ENCODE results near the gene TPK1.

TPK1 gene

DNA sequence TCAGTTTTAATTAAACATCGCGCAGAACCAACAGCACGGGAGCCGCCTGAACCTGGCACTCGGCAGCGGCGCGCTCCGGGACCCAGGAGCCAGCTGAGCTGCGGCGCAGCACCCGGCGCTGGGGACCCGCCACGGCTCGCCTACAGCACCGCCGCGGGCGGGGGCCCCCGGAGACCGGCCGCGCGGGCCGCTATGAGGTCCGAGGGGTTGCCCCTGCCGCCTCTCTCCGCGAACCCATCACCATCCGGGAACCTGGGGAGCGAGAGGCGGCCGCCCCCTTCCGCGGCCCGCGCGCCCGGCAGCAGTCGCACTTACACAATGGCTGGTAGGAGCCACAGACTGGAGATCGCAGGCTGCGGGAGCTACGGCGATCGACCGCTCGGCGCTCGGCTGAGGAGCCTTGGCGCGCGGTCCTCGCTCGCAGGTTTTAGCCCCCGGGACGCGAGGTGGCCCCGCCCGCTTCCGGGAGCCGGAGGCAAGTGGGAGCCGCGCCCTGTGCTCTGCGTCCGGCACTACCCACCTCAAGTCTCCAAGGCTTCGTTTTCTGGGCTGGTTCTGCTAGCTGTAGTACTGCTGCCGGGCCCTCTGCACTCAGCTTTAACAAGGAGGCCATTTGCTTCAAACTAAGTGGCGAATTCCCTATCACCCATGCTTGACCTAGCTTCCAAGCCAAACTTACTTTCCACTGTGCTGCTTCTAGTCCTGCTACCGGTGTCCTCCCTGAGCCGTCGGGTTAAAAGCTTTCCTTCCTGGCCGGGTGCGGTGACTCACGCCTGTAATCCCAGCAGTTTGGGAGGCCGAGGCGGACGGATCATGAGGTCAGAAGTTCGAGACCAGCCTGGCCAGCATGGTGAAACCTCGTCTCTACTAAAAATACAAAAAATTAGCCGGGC is at the start of gene TPK1:
TPK1 (minus strand) TSS at position 402 of the 893 bp plus-strand sequence. CDS start 451 bp downstream, outside the sequence.
- DNase-seq (ENCODE audit: low read depth) = peak; percentile 59

DNA sequence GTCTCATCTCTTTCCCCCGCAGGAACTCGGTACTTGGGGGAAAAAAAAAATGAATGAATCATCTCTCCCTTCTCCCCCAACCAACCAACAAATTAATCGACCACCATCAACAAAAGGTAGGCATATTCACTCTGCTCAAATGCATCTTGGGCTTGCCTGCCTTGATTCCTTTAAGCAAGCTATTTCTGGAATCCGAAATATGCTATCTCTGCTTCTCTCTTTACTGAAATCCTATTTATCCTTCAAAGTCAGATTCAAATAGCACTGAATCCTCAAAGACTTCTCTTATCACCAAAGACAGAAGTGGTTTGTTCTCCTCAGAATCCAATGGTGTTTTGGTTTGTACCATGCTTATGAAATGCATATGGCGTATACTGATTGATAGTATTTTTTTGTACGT is 49.6 kb upstream of the TPK1 start:
- no peak for DNase-seq (ENCODE audit: low read depth)

DNA sequence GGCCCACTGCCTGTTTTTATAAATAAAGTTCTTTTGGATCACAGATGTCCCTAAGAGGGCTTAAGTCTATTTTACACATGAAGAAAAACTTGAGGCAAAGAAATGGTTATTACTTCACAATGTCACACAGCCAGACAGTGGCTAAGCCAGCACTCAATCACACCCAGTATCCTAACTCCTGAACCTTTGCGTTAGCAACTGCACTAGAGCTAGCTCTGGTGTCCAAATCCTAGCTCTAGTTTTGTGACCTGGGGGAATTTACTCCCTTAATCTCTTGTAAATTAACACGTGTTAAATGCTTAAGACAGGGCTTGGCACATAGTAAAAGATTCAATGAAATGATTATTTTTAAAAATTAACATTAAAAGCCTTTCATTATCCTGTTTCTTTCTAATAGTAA is 49.0 kb upstream of the TPK1 start:
- DNase-seq (ENCODE audit: low read depth) = no peak

DNA sequence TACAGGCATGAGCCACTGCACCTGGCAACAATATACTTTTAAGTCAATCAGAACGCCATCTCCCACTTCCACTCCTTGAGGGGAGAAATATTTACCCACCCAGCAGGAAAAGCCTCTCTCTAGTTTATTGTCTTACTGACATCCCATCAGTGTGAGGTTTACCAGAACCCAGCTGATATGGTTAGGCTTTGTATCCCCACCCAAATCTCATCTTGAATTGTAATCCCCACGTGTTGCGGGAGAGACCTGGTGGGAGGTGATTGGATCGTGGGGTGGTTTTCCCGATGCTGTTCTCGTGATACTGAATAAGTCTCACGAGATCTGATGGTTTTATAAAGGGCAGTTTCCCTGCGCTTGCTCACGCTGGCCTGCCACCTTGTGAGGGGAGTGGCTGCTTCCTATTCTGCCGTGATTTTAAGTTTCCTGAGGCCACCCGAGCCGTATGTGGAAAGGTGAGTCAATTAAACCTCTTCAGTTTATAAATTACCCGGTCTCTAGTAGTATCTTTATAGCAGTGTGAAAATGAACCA is 37.5 kb upstream of the TPK1 start:
- DNase-seq (ENCODE audit: low read depth) = no peak

DNA sequence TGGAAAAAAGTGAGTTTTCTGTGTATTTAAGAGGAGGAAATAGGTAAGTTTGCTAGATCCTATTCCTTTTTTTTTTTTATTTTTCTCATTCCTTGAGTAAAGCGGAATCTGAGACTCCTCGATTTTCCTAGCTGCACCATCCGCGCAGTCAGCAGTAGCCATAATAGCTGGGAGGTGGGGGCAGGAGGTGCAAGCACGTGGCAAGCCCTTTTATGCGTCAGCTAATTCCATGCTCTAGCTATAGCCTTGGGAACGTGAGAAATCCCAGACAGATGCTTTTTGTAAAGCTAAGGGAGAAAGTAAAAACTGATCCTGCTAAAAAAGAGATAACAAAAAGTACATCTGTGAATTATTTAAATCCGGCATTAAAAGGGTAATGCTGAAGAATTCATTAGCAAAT is 33.2 kb upstream of the TPK1 start:
- DNase-seq (ENCODE audit: low read depth) = no peak

DNA sequence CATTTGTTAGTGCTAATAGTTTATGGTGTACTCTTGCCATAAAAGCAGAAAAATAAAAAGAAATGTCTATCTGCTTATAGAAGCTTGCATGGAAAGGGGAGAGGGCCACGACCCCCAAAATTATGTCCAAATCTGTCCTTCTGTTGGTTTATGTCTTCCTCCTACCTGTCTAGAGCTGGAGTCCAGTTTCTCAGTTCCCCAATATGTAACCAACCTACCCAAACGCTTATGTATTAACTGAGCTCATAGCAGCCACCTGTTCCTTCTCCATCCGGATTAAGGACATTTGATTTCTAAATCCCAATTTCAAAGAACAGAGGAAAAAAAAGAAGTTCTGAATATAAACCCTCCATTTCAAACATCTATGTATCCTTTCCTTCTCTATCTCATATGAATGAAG is 30.3 kb upstream of the TPK1 start:
- no peak for DNase-seq (ENCODE audit: low read depth)

DNA sequence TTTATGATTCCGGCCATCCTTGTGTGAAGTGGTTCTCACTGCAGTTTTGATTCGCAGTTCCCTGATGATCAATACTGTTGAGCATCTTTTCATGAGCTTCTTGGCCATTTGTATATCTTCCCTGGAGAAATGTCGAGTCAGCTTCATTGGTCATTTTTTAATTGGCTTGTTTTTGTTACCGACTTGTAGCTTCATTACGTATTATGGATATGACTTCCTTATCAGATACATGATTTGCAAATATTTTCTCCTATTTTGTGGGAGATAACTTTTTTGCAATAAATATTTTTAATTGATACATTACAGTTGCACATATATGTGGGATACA is 27.4 kb upstream of the TPK1 start:
- no peak for DNase-seq (ENCODE audit: low read depth)

DNA sequence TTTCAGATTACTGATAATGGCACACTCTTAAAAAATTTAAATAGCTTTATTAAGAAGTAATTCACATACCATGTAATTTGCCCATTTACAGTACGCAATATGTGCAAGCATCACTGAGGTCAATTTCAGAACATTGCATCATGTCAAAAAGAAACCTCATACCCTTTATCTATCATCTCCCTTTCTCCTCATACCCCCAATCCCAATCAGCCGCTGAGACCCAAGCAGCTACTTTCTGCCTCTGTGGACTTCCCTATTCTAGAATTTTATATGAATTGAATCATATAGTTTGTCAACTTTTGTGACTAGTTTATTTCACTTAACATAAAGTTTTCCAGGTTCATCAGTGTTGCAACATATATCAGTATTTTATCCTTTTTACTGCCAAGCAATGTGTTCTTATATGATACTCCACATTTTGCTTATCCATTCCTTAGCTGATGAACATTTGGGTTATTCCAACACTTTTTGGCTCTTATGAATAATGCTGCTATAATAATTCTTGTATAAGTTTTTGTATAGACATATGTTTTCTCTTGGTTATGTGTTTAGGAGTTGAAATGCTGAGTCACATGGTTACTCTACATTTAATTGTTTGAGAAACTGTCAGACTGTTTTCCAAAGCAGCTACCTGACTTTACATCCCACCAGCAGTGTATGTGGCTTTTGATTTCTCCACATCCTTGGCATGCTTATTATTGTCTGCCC is 26.9 kb upstream of the TPK1 start:
- no peak for DNase-seq (ENCODE audit: low read depth)

DNA sequence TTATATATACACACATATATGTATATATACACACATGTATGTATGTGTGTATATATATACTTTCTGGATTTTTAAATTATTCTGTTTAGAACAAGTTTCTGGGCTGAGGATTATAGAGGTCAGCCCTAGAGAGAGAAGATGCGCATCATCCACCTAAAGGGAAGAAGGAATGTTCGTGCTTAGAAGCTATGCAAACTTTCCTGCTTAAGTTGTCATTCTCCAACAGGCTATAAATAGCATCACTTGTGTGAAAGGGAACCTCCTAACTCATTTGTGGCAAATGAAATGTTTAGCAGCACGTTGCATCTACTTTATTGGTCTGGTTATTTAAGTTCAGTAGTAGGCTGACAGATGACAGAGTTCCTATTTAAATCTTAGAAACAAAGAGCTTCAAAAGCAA is 23.9 kb upstream of the TPK1 start:
- DNase-seq (ENCODE audit: low read depth) = no peak

DNA sequence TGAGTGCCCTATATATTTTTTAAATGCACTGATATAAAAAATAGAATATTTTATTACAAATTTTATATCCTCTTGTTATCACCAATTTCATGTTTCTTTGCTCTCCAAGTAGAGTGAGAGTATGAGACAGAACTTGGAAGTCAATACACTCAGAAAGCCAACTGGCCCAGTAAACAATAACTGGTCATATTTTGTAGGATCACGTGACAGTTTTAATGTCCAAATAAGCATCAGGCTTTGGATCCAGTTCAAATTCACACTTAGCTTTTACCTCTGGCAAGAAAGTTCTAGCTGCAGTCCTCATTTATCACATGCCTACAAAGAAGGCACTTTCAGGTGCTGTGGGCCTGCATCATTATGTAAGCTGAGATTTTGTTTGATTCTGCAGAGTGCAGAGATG is 21.6 kb upstream of the TPK1 start:
- DNase-seq (ENCODE audit: low read depth) = no peak

DNA sequence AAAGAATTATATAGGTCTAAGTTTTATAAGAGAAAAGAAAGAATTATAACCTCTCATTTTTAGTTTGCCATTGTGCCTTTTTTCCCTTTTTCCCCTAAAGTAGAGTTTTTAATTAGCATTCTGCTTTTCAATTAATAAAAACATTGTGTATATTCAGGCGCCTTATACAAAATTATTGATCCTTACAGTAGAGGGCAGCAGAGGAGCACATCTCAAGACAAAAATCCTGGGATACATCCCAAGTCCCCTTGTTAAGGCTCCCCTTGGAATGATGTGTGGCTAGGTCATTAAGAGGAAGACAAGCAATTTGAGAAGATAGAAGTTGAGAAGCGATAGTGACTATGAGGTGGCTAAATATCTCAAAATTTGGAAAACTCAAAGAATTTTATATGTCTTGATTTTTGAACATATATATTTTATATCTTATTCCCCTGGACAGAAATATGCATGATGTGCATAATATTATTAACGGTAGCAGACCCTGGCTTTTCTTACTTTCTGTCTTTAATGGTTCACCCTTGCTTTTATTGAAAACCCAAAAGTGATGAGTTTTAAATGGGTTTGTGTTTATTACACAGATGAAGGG is 19.1 kb upstream of the TPK1 start:
- DNase-seq (ENCODE audit: low read depth) = no peak

DNA sequence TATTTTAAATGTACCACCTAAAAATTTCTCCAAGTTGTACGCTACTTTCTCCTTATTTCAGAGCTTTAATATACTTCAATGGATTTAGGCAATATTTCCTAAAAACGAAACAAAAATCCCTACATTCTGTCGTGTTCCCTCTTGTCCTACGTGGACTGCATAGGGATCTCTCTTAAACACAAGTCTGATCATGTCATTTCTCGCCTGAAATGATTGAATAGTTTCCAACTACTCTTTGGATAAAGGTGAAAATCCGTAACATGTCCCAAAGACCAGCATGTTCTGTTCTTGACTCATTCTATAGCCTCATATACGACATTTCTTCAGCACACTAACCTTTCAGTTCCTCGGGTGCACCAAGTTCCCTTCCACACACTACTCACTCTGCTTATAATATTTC is 17.7 kb upstream of the TPK1 start:
- DNase-seq (ENCODE audit: low read depth) = no peak

DNA sequence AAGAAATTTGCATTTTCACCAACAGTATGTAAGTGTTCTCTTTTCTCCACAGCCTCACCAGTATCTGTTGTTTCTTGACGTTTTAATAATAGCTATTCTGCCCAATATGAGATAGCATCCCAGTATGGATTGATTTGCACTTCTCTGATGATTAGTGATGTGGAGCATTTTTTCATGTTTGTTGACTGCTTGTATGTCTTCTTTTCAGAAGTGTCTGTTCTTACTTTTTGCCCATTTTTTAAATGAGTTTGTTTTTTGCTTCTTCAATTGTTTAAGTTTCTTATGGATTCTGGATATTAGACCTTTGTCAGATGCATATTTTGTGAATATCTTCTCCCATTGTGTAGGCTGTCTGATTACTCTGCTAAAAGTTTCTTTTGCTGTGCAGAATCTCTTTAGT is 12.2 kb upstream of the TPK1 start:
- DNase-seq (ENCODE audit: low read depth) = no peak

DNA sequence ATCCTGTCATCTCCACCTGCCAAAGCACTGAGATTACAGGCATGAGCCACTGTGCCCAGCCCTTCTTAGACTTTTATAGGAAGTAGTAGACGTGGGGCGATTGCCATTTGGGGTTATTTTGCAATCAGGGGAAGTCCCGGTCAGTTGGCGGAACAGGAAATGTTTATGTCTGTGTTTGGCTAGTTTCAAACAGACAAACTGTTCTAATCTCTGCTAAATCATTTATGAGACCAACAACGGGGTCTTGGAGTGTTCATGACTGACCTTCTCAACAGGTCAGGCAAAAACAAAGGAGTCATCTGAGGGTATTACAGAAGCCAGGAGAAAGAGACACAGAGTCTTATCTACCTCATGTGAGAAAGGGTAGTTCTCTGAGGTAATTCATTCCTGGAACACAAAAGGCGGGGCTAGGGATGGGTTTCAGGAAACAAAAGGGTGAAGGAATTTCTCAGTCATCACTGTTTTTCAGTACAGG is 6.6 kb upstream of the TPK1 start:
- no peak for DNase-seq (ENCODE audit: low read depth)

DNA sequence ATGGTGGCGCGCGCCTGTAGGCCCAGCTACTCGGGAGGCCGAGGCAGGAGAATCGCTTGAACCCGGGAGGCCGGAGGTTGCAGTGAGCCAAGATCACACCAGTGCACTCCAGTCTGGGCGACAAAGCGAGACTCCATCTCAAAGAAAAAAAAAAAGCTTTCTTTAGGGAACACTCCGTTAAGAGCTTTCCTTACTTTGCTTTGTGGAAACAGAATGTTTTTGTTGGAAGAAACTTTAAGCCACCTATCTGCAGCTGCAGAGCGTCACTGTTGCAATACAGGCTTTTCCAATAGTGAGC is 641 bp upstream of the TPK1 start:
- DNase-seq (ENCODE audit: low read depth) = no peak

DNA sequence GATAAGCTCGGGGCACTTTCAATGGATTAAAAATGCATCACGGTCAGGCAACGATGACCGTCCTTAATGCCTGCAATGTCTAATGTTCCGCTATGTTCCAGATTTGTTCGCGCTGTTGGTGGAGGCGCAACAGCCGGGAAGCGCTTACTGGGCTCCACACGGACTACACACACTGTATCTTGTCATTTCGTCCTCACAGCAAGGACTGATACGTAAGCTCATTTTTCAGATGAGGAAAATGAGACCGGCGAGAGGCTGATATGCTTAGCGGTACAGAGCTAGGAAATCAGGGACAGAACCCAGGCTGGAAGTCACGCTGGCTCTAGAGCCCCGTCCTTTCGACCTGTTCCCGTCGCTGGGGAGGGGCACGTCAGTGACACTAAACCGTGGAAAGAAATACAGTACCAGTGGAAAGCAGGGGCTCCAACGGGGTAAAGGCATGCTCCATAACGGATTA is 670 bp downstream of the TPK1 start:
- DNase-seq (ENCODE audit: low read depth) = no peak

DNA sequence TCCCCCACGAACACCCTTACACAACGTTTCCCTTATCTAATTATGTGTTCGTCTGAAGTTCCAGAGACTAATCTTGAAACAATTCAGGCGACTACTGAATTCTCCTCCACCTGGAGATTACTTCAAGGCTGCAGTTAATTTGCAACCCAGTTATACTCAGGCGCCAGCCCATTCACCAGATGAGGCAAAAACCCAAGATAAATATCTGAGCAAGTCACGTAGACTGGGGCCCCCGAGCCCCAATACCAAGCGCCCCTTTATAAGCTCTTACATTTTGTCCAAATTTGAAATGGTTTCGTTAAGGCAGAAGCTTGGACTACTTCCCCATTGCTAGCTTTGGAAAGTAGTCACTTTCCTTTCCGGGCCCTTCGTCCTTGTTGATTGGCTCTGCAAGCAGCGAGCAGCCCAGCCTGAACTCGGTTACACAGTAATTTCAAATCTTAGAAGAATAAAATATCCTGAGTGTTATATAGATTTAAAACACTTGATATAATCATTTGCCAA is 1.2 kb downstream of the TPK1 start:
- DNase-seq (ENCODE audit: low read depth) = no peak

DNA sequence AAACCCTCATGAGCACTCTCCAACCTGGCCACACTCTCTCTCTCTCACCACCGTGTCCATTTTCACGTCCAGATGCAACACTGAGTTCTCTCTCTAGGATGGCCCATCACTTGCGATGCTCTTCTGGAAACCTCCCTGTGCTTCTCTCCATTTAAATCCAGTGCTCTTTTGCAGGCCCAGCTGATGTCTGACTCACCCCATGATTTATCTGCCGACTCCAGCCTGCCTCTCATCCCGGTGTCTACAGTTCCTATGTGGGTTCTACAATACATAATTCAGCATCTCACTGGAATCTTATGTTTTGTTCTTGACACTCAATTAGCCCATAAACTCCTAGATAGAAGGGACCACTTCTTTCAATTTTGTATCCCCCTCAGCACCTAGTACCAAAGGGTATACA is 5.0 kb downstream of the TPK1 start:
- no peak for DNase-seq (ENCODE audit: low read depth)

DNA sequence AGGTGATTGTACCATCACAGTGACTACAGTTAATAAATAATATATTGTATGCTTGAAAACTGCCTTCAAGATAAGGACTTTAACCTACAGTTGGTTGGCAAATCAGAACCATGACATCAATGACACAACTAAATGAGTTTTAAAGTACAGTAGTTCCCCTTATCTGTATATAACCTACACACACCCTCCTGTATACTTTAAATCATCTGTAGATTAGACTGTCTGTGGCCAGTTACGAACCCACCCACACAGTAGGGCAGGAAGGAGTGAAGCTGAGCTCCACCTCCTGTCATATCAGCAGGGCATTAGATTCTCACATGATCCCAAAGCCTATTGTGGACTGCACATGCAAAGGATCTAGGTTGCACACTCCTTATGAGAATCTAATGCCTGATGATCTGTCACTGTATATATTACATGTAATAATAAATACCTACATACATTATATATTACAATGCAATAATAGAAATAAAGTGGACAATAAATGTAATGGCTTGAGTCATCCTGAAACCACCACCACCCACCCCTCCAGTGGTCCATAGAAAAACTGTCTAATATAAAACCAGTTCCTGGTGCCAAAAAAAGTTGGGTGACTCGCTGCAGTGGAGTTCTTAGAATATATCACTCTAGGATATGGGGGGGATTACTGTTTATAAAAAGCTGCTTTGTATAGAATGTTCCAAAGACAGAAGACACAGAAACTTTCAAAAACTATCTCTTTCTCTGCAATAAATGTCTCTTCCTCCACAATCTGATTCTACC is 5.6 kb downstream of the TPK1 start:
- DNase-seq (ENCODE audit: low read depth) = no peak

DNA sequence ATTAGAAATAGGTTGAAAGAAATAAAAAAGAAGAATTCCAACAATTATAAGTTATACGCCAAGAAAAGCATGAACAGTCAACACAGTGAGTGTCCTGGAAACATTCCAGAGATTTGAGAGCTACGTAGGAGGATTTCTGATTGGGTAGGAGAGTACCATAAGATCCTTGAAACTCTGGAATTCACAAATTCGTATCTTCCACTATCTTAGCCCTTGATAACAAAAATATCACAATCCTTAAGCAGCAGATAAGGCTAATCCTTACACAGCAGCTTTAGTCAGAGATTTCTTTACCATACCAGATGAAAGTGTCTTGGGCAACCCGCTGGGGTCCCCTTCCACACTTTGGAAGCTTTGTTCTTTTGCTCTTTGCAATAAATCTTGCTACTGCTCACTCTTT is 8.2 kb downstream of the TPK1 start:
- peak; percentile 69 for DNase-seq (ENCODE audit: low read depth)

DNA sequence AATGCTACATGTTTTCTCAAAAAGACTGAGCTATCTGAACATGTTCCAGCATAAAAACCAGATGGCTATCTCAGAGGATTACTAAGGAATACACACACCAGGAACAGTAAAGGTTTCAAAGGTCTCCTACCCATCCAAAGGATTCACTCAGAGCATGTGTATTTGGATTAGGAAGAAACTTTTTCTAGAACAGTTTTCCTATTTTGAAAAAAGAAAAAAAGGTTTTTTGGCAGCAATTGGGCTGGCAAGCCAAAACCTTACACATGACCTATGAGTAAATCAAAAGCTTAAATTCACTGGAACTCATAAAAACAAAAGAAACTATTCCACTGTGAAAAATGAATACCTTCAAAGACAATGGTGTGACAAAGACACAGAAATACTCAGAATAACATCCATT is 9.6 kb downstream of the TPK1 start:
- DNase-seq (ENCODE audit: low read depth) = no peak

DNA sequence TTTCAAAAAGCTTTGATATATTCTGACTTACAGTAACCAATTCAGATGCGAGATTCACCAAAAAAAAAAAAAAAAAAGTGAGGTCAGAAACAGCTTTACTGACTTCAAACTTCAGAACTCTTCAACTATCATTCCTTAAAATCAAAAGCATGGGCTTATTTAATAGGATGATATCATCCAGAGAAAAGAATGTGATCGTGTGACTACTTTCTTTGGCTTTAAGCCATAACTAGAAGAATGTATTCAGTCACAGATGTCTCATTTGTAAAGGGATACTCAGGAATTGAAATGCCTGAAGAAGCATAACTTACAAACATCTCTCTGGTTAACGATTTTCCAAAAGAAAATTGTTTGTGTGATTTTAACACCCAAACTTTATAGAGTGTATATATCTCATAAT is 11.5 kb downstream of the TPK1 start:
- DNase-seq (ENCODE audit: low read depth) = no peak
